ENCODE measurements around the gene AKAP8.

GRCh38 chr19:15354566-15355296 is 24.9 kb downstream of the AKAP8 start:
- TF ChIP-seq POLR2A (IDR thresholded peaks at IDR 0.05): no peak
- TF ChIP-seq, protein P1, sequence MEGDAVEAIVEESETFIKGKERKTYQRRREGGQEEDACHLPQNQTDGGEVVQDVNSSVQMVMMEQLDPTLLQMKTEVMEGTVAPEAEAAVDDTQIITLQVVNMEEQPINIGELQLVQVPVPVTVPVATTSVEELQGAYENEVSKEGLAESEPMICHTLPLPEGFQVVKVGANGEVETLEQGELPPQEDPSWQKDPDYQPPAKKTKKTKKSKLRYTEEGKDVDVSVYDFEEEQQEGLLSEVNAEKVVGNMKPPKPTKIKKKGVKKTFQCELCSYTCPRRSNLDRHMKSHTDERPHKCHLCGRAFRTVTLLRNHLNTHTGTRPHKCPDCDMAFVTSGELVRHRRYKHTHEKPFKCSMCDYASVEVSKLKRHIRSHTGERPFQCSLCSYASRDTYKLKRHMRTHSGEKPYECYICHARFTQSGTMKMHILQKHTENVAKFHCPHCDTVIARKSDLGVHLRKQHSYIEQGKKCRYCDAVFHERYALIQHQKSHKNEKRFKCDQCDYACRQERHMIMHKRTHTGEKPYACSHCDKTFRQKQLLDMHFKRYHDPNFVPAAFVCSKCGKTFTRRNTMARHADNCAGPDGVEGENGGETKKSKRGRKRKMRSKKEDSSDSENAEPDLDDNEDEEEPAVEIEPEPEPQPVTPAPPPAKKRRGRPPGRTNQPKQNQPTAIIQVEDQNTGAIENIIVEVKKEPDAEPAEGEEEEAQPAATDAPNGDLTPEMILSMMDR (IDR thresholded peaks at IDR 0.05): no peak
